ENCODE results near the gene CRYZL1. TPM values are rescaled to one million over a fixed set of nuclear protein-coding genes. Genes with fewer than 3 reads are reported as not detected.

The CRYZL1 gene
- total and polyA plus RNA-seq, 2 donors (not counting 1 experiment from before 2014, with no cell fraction given), result 30.6 to 60.6 TPM

DNA sequence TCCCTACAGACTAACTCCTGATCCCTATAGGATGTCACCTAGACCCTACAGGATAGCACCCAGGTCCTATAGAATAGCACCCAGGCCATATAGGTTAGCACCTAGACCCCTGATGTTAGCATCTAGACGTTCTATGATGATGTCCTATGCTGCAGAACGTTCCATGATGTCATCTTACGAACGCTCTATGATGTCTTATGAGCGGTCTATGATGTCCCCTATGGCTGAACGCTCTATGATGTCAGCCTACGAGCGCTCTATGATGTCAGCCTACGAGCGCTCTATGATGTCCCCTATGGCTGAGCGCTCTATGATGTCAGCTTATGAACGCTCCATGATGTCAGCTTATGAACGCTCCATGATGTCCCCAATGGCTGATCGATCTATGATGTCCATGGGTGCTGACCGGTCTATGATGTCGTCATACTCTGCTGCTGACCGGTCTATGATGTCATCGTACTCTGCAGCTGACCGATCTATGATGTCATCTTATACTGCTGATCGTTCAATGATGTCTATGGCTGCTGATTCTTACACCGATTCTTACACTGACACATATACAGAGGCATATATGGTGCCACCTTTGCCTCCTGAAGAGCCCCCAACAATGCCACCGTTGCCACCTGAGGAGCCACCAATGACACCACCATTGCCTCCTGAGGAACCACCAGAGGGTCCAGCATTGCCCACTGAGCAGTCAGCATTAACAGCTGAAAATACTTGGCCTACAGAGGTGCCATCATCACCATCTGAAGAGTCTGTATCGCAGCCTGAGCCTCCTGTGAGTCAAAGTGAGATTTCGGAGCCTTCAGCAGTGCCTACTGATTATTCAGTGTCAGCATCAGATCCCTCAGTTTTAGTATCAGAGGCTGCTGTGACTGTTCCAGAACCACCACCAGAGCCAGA lies 89.2 kb downstream of the CRYZL1 start:
- H3K4me3 Mint-ChIP-seq, result no peak overlapping the region
- peak; percentile 14 for ATAC-seq (ENCODE audit: low read depth)
- no peak for TF ChIP-seq EZH2 (IDR thresholded peaks at IDR 0.05; ENCODE audit: borderline replicate concordance, insufficient read depth, low read depth, low read length, poor library complexity, severe bottlenecking)
- no peak for TF ChIP-seq CTCF (IDR thresholded peaks at IDR 0.05)
- POLR2A ChIA-PET, result no interaction called here
- H3K79me2 ChIP-seq (ENCODE audit: control insufficient read depth, insufficient read depth, low read length), result peaks cover 100% of the 10 kb centered on the region
- CTCF ChIA-PET, result interaction anchor here (1.1 kb wide), 1 partner anchor 30 kb away, joined by 3 read pairs; no protein-coding TSS in a partner anchor
- H3K4me3 ChIP-seq (ENCODE audit: control extremely low read depth in 1 of 5, extremely low read depth in 1 of 5, insufficient read depth in 1 of 5, low read depth in 2 of 5, low read length in 4 of 5), result no peak overlapping the region
- no peak overlapping the region for H2AFZ ChIP-seq (ENCODE audit: insufficient read depth, low read depth, low read length, poor library complexity, severe bottlenecking)
- no peak overlapping the region for H3K4me2 ChIP-seq (replicated peaks; ENCODE audit: low read depth, low read length, poor library complexity, severe bottlenecking)
- WGBS (ENCODE audit: insufficient coverage), result 98% methylated on average over 24 of the region's 24 CpGs
- peaks cover 4% of the 10 kb centered on the region for H3K9me3 Mint-ChIP-seq (ENCODE audit: insufficient read depth)
- H3K27me3 Mint-ChIP-seq, result no peaks in the 10 kb centered on the region
- DNase-seq, result no peak
- H3K4me1 ChIP-seq (ENCODE audit: control insufficient read depth in 2 of 2, insufficient read depth in 2 of 2, low read length in 2 of 2), result peaks cover 0 to 6% of the 10 kb centered on the region in 2 donors
- H3K4me1 Mint-ChIP-seq, result peaks cover 26% of the 10 kb centered on the region
- H3K27me3 ChIP-seq (replicated peaks in 1 of 4; ENCODE audit: control extremely low read depth in 1 of 4, control insufficient read depth in 3 of 4, insufficient read depth in 4 of 4, low read length in 3 of 4), result no peaks in the 10 kb centered on the region
- H3K9ac ChIP-seq (ENCODE audit: low read length), result no peak overlapping the region
- peaks cover 90% of the 10 kb centered on the region for H4K20me1 ChIP-seq (ENCODE audit: control insufficient read depth, insufficient read depth, low read length, poor library complexity, severe bottlenecking)
- H3K27ac ChIP-seq (ENCODE audit: low read length in 2 of 2), result no peak overlapping the region
- intact Hi-C loops (cut with micrococcal nuclease), result no loop called here
- peaks cover 28 to 86% of the 10 kb centered on the region in 2 experiments for H3K36me3 ChIP-seq (replicated peaks in 1 of 2; ENCODE audit: control extremely low read depth in 1 of 2, control insufficient read depth in 1 of 2, extremely low read depth in 1 of 2, insufficient read depth in 2 of 2, low read length in 1 of 2)
- no peak overlapping the region for H3K27ac Mint-ChIP-seq
- no peaks in the 10 kb centered on the region for H3K9me3 ChIP-seq (ENCODE audit: control extremely low read depth in 1 of 3, control insufficient read depth in 2 of 3, insufficient read depth in 1 of 3, low read length in 2 of 3)

- Histone ChIP-seq H3K9me3 (ENCODE audit: control extremely low read depth in 1 of 3, control insufficient read depth in 2 of 3, insufficient read depth in 1 of 3, low read length in 2 of 3) (no peaks in the 10 kb centered on the region), H3K36me3 (replicated peaks in 1 of 2; ENCODE audit: control extremely low read depth in 1 of 2, control insufficient read depth in 1 of 2, extremely low read depth in 1 of 2, insufficient read depth in 2 of 2, low read length in 1 of 2) (peaks cover 23 to 86% of the 10 kb centered on the region in 2 experiments), H3K4me3 (ENCODE audit: control extremely low read depth in 1 of 5, extremely low read depth in 1 of 5, insufficient read depth in 1 of 5, low read depth in 2 of 5, low read length in 4 of 5) (no peak overlapping the region), H3K27me3 (replicated peaks in 1 of 4; ENCODE audit: control extremely low read depth in 1 of 4, control insufficient read depth in 3 of 4, insufficient read depth in 4 of 4, low read length in 3 of 4) (no peaks in the 10 kb centered on the region), H3K27ac (ENCODE audit: low read length in 2 of 2) (no peak overlapping the region), H4K20me1 (ENCODE audit: control insufficient read depth, insufficient read depth, low read length, poor library complexity, severe bottlenecking) (peaks cover 90% of the 10 kb centered on the region), H2AFZ (ENCODE audit: insufficient read depth, low read depth, low read length, poor library complexity, severe bottlenecking) (no peak overlapping the region), H3K4me1 (ENCODE audit: control insufficient read depth in 2 of 2, insufficient read depth in 2 of 2, low read length in 2 of 2) (peaks cover 0 to 6% of the 10 kb centered on the region in 2 donors), H3K9ac (ENCODE audit: low read length) (no peak overlapping the region), H3K79me2 (ENCODE audit: control insufficient read depth, insufficient read depth, low read length) (peaks cover 100% of the 10 kb centered on the region), H3K4me2 (replicated peaks; ENCODE audit: low read depth, low read length, poor library complexity, severe bottlenecking) (no peak overlapping the region)
- DNase-seq (no peak), ATAC-seq (ENCODE audit: low read depth) (no peak)
- CTCF ChIA-PET, result interaction anchor here (1.1 kb wide), 1 partner anchor 29 kb away, joined by 3 read pairs; no protein-coding TSS in a partner anchor
- WGBS (ENCODE audit: insufficient coverage), result 100% methylated on average over 2 of the region's 2 CpGs
- no peak overlapping the region for H3K27ac Mint-ChIP-seq
- TF ChIP-seq EZH2 (IDR thresholded peaks at IDR 0.05; ENCODE audit: borderline replicate concordance, insufficient read depth, low read depth, low read length, poor library complexity, severe bottlenecking) (no peak), CTCF (IDR thresholded peaks at IDR 0.05) (no peak)
- POLR2A ChIA-PET, result no interaction called here
- no peak overlapping the region for H3K4me3 Mint-ChIP-seq
- peaks cover 25% of the 10 kb centered on the region for H3K4me1 Mint-ChIP-seq
- H3K27me3 Mint-ChIP-seq, result no peaks in the 10 kb centered on the region
- intact Hi-C loops (cut with micrococcal nuclease), result no loop called here
- peaks cover 4% of the 10 kb centered on the region for H3K9me3 Mint-ChIP-seq (ENCODE audit: insufficient read depth)
Observed at GRCh38 chr21:33551664-33552063, 89.9 kb downstream of the CRYZL1 start.

Data from B cell (primary cell).